ENCODE data around the gene LIME1. TPM values are rescaled to one million over a fixed set of nuclear protein-coding genes. Genes with fewer than 3 reads are reported as not detected.

The LIME1 gene, protein sequence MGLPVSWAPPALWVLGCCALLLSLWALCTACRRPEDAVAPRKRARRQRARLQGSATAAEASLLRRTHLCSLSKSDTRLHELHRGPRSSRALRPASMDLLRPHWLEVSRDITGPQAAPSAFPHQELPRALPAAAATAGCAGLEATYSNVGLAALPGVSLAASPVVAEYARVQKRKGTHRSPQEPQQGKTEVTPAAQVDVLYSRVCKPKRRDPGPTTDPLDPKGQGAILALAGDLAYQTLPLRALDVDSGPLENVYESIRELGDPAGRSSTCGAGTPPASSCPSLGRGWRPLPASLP
- total RNA-seq, result 2.9 and 3.7 TPM in 2 replicates

DNA sequence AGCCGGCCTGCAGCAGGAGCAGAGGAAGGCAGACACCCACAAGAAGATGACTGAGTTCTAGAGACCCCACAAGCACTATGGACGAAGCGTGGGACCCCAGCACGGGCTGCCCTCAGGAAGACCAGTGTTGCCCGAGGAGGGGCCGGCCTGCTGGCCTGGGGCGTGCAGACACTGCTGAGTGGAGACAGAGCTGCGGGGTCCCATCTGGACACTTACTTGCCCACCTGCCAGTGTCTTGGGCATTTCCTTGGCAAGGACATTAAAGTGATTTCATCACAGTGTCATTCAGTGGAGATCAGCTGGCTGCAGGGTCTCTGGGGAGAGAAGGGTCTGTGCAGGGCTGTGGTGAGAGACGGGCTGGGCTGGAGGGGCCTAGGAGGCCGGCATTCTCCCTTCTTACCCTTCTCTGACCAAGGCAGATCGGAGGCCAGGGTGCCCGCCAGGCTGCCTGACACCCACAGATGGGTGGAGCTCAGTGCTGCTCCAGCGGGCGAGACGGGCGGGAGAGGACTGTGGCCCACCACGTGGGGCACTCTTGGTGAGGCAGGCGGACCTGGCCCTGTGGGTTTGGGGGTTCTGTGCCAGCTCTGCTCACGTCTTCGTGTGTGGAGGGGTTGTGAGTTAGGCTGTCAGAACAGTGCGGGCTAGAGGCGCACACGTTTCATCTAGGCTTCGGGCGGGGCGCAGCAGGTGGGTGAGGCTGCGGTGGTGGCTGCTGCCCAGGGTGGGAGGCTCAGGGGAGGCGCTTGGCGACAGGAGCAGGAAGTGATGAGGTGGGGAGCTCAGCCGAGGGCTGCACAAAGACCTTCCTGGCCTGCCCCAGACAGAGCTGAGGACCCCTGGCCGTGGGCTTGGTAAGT is at the start of gene LIME1:
Gene LIME1 (plus strand): TSS at position 806 of the 860 bp plus-strand sequence. CDS start 886 bp downstream, outside the sequence.

DNA sequence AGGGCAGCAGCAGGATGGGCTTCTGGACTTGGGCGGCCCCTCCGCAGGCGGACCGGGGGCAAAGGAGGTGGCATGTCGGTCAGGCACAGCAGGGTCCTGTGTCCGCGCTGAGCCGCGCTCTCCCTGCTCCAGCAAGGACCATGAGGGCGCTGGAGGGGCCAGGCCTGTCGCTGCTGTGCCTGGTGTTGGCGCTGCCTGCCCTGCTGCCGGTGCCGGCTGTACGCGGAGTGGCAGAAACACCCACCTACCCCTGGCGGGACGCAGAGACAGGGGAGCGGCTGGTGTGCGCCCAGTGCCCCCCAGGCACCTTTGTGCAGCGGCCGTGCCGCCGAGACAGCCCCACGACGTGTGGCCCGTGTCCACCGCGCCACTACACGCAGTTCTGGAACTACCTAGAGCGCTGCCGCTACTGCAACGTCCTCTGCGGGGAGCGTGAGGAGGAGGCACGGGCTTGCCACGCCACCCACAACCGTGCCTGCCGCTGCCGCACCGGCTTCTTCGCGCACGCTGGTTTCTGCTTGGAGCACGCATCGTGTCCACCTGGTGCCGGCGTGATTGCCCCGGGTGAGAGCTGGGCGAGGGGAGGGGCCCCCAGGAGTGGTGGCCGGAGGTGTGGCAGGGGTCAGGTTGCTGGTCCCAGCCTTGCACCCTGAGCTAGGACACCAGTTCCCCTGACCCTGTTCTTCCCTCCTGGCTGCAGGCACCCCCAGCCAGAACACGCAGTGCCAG is 39.7 kb upstream of the LIME1 start, which contains the start of gene TNFRSF6B:
Gene TNFRSF6B (plus strand): TSS at position 25 of the 729 bp plus-strand sequence. CDS start 116 bp downstream, at position 141.

DNA sequence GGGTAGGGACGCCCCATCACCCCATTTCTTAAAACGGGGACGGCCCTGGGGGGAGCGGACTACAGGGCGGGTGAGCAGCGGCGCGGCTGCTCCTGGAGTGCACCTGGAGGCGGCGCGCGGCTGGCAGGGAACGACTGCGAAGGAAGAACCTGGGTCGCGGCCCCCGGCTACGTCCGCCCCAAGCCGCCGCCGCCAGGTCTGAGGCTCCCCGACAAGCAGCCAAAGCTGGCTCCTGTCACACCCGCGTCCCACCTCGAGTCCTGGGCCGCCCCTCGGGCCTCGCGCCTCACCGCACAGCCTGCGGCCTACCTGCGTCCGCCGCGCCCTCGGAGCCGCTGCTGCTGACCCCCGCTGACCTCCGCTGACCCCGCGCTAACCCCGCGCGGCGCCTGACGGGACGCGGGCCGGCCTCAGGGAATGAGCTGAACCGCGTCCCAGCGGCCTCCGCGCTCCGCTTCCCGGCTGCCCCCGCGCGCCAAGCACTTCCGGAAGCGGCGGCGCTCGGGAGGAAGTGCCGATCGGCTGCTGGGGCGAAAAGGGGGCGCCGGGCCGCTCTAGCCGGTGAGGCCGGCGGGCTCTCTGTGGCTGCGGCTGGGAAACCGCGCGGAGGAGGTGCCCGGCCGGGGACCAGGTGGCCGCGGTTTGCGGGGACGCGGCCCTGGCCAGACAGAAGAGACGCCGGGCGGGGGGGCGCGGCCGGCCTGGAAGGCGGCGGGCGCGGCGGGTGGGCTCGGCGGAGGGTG is 28.7 kb upstream of the LIME1 start, which contains the start of the genes ARFRP1 and ZGPAT:
Gene ARFRP1 (minus strand): TSS at position 419 of the 743 bp plus-strand sequence. CDS start 885 bp downstream, outside the sequence.
Gene ZGPAT (plus strand): TSS at position 482 of the 743 bp plus-strand sequence. CDS start 542 bp downstream, outside the sequence.

DNA sequence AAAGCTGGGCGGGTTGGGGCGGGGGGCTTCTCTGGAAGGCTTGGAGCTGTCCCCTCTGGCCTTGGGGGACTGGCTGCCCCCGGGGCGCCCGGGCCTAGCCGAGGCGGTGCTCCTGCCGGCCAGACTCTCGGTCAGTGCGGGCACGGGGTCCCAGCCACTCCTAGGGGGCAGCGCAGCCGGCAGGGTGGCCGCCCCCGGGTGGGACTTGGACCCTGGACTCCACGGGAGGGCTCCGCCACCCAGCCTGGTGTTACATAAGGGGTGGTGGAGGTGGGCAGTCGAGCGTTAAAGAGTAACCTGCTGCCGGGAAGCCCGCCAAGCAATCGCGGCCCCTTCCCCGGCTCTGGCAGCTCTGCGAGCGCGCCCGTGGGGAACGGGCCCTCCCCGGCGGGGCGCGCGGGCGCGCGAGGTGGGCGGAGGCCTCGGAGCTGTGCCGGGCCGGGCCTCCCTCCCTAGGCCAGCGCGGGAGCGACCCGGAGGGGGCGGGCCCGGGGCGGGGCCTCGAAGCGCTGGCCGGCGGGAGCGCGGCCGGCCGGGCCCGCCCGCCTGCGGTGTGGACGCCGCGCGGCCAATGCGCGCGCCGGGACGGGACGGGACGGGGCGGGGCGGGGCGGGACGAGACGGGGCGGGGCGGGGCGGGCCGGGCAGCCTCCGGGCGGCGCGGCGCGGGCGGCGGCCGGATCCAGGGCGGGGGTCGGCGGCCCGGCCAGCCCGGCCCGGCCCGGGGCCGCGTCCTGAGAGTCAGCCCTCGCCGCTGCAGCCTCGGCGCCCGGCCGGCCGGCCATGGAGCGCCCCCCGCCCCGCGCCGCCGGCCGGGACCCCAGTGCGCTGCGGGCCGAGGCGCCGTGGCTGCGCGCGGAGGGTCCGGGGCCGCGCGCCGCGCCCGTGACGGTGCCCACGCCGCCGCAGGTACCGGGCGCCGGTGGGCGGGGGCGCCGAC is 2.9 kb downstream of the LIME1 start, which contains the start of gene SLC2A4RG:
Gene SLC2A4RG (plus strand): TSS at position 647 of the 940 bp plus-strand sequence. CDS start 137 bp downstream, at position 784.

Small RNA genes lying within 50 kb of the gene (small RNA-seq; reads per million reads assigned to genes)
- not detected for gene LIME1
- not detected for gene TNFRSF6B

Other genes with a start within 250 kb of the LIME1 start
- gene EEF1A2, start 237.6 kb upstream of the LIME1 start, total RNA-seq, result 0.67 and 5.6 TPM in 2 replicates
- gene PPDPF, start 215.9 kb upstream of the LIME1 start, total RNA-seq, result 68.5 and 108 TPM in 2 replicates
- not detected in 2 replicates for gene PTK6, start 199.3 kb upstream of the LIME1 start, total RNA-seq
- gene SRMS, start 188.9 kb upstream of the LIME1 start, total RNA-seq, result not detected in 2 replicates
- 1.3 and 1.8 TPM in 2 replicates for gene FNDC11, start 182.5 kb upstream of the LIME1 start, total RNA-seq
- gene HELZ2, start 162.4 kb upstream of the LIME1 start, total RNA-seq, result 38.2 and 47.0 TPM in 2 replicates
- gene GMEB2, start 109.6 kb upstream of the LIME1 start, total RNA-seq, result 10.8 and 12.4 TPM in 2 replicates
- 0.57 and 5.6 TPM in 2 replicates for gene STMN3, start 83.2 kb upstream of the LIME1 start, total RNA-seq
- 13.7 and 17.8 TPM in 2 replicates for gene RTEL1, start 78.4 kb upstream of the LIME1 start, total RNA-seq
- 22.1 and 41.5 TPM in 2 replicates for gene TNFRSF6B, start 40.0 kb upstream of the LIME1 start, total RNA-seq
- 22.9 and 28.1 TPM in 2 replicates for gene ARFRP1, start 28.7 kb upstream of the LIME1 start, total RNA-seq
- 18.0 and 25.2 TPM in 2 replicates for gene ZGPAT, start 28.6 kb upstream of the LIME1 start, total RNA-seq
- gene SLC2A4RG, start 3.1 kb downstream of the LIME1 start, total RNA-seq, result 26.7 and 35.9 TPM in 2 replicates
- 13.1 and 14.4 TPM in 2 replicates for gene ZBTB46, start 94.6 kb downstream of the LIME1 start, total RNA-seq
- gene ABHD16B, start 124.8 kb downstream of the LIME1 start, total RNA-seq, result not detected in 2 replicates
- gene TPD52L2, start 128.6 kb downstream of the LIME1 start, total RNA-seq, result 153 and 174 TPM in 2 replicates
- gene DNAJC5, start 158.5 kb downstream of the LIME1 start, total RNA-seq, result 89.5 and 96.4 TPM in 2 replicates
- 32.4 and 37.9 TPM in 2 replicates for gene UCKL1, start 219.8 kb downstream of the LIME1 start, total RNA-seq
- gene ZNF512B, start 233.3 kb downstream of the LIME1 start, total RNA-seq, result 18.9 and 22.9 TPM in 2 replicates
- 3.7 and 6.5 TPM in 2 replicates for gene SAMD10, start 243.0 kb downstream of the LIME1 start, total RNA-seq
- gene PRPF6, start 244.5 kb downstream of the LIME1 start, total RNA-seq, result 66.8 and 80.7 TPM in 2 replicates